HCT116 (cell line): ENCODE data around the gene C9orf50. TPM values are rescaled to one million over a fixed set of nuclear protein-coding genes. Genes with fewer than 3 reads are reported as not detected.

Experiments
- ATAC-seq: fragments of 200-7000 bp; cut with Tn5 transposase; 2 replicates; pipeline ENCODE4 v1.9.1; 2020; ENCODE audit warnings: mild to moderate bottlenecking, moderate library complexity
- BruUV-seq: library from RNA; stranded (reverse); fragments of 400-500 nt; replicated peaks from 2 replicates; lab custom pipeline; 2021; lab: Mats Ljungman, UMichigan
- CTCF ChIA-PET: fragments of 300-600 bp; sonication (Branson Sonifier 250); formaldehyde crosslinking; loops from one replicate; lab custom pipeline; 2021; ENCODE audit warnings: antibody characterized with exemption; lab: Charles Lee
- POLR2A ChIA-PET: fragments of 300-600, 350-600 bp; sonication (Branson Sonifier 250); formaldehyde crosslinking; loops from one replicate; lab custom pipeline; 2021; ENCODE audit warnings: antibody characterized with exemption; lab: Charles Lee
- RAD21 ChIA-PET, 2 experiments: fragments of 300-600 bp; sonication (Branson Sonifier 250); formaldehyde crosslinking; loops; one replicate each; lab custom pipeline; 2023; ENCODE audit warnings: low total read pairs in 2 of 2; ENCODE audit not compliant: uncharacterized antibody in 2 of 2, unreplicated experiment in 2 of 2, low non-redundant PET in 1 of 2; lab: Charles Lee
- DNase-seq: peaks from one replicate; pipeline ENCODE4 v3.0.0-alpha.2; 2010; ENCODE audit warnings: low read depth, low spot score
- H2AFZ ChIP-seq: fragments of 200-600 bp; shearing (Covaris generic), sonication (generic); 2 replicates; pipeline ENCODE4 v1.6.1; 2017; ENCODE audit warnings: low read depth, mixed run types, mixed read lengths, antibody characterized with exemption, low read length; ENCODE audit not compliant: poor library complexity, severe bottlenecking
- H3K27ac ChIP-seq: 2 replicates; pipeline ENCODE4 v1.5.1; 2012; ENCODE audit warnings: low read depth, low read length
- H3K27me3 ChIP-seq: fragments of 200-600 bp; sonication (generic); 2 replicates; pipeline ENCODE4 v1.6.1; 2016; ENCODE audit warnings: mixed run types, low read length, mixed read lengths; ENCODE audit not compliant: insufficient read depth
- H3K36me3 ChIP-seq, 2 experiments: fragments of 200-500 bp in 1 of 2; fragments of 200-600 bp in 1 of 2; sonication (Bioruptor generic) in 1 of 2; sonication (generic) in 1 of 2; 2 replicates each; pipeline versions ENCODE4 v1.5.1 to v1.6.1; 2014 to 2016; ENCODE audit warnings: low read length in 2 of 2, inconsistent platforms in 1 of 2, mixed read lengths in 1 of 2, mixed run types in 1 of 2; ENCODE audit not compliant: insufficient read depth in 2 of 2, control insufficient read depth in 1 of 2
- H3K4me1 ChIP-seq, 2 experiments: fragments of 200-600 bp in 1 of 2; sonication (generic) in 1 of 2; 2 replicates each; pipeline versions ENCODE4 v1.5.1 to v1.6.1; 2012 to 2017; ENCODE audit warnings: low read length in 2 of 2, inconsistent platforms in 1 of 2, mild to moderate bottlenecking in 1 of 2, mixed read lengths in 1 of 2, mixed run types in 1 of 2, moderate library complexity in 1 of 2; ENCODE audit not compliant: insufficient read depth in 2 of 2, control insufficient read depth in 1 of 2
- H3K4me2 ChIP-seq: fragments of 200-600 bp; sonication (generic); 2 replicates; pipeline ENCODE4 v1.6.1; 2017; ENCODE audit warnings: mixed run types, low read length, mixed read lengths
- H3K4me3 ChIP-seq, 2 experiments: fragments of 200-600 bp in 1 of 2; sonication (generic) in 1 of 2; replicated peaks in 1 of 2; 2 replicates each; pipeline ENCODE4 v1.5.1; 2011 to 2016; ENCODE audit warnings: low read length in 2 of 2, control low read depth in 1 of 2, low read depth in 1 of 2, mild to moderate bottlenecking in 1 of 2, mixed read lengths in 1 of 2, mixed run types in 1 of 2
- H3K79me2 ChIP-seq: fragments of 200-600 bp; sonication (generic); 2 replicates; pipeline ENCODE4 v1.6.1; 2017; ENCODE audit warnings: mild to moderate bottlenecking, mixed run types, low read length, moderate library complexity, mixed read lengths; ENCODE audit not compliant: insufficient read depth
- H3K9ac ChIP-seq: fragments of 200-600 bp; sonication (generic); 2 replicates; pipeline ENCODE4 v1.6.1; 2016; ENCODE audit warnings: low read length, mixed read lengths
- H3K9me2 ChIP-seq: fragments of 200-600 bp; sonication (generic), shearing (Covaris generic); 2 replicates; pipeline ENCODE4 v1.6.1; 2017; ENCODE audit warnings: mixed run types, mild to moderate bottlenecking, moderate library complexity; ENCODE audit not compliant: insufficient read depth
- H3K9me3 ChIP-seq, 2 experiments: fragments of 200-500 bp in 1 of 2; fragments of 200-600 bp in 1 of 2; sonication (Bioruptor generic) in 1 of 2; sonication (generic) in 1 of 2; 2 replicates each; pipeline ENCODE4 v1.6.1; 2014 to 2017; ENCODE audit warnings: low read length in 2 of 2, mixed read lengths in 2 of 2, inconsistent platforms in 1 of 2, low read depth in 1 of 2, mild to moderate bottlenecking in 1 of 2, mixed run types in 1 of 2, moderate library complexity in 1 of 2; ENCODE audit not compliant: control insufficient read depth in 1 of 2, insufficient read depth in 1 of 2
- H4K20me1 ChIP-seq: fragments of 200-600 bp; sonication (generic), shearing (Covaris generic); 2 replicates; pipeline ENCODE4 v1.6.1; 2017; ENCODE audit warnings: mixed run types, mild to moderate bottlenecking, moderate library complexity; ENCODE audit not compliant: insufficient read depth
- CEBPB ChIP-seq: IDR thresholded peaks from 2 replicates; pipeline ENCODE4 v1.6.1; 2012; ENCODE audit warnings: low read depth
- ELF1 ChIP-seq: IDR thresholded peaks from 2 replicates; pipeline ENCODE4 v1.6.1; 2012; ENCODE audit warnings: low read depth, borderline replicate concordance
- EZH2 ChIP-seq: fragments of 200-600 bp; sonication (generic); IDR thresholded peaks from 2 replicates; pipeline ENCODE4 v1.6.1; 2017; ENCODE audit warnings: antibody characterized with exemption, mixed run types
- FOSL1 ChIP-seq: IDR thresholded peaks from 2 replicates; pipeline ENCODE4 v1.6.1; 2012; ENCODE audit warnings: low read depth
- JUND ChIP-seq: IDR thresholded peaks from 2 replicates; pipeline ENCODE4 v1.6.1; 2012
- POLR2AphosphoS5 ChIP-seq: IDR thresholded peaks from 2 replicates; pipeline ENCODE4 v1.6.1; 2011; ENCODE audit warnings: mild to moderate bottlenecking, low read depth, low read length, moderate library complexity
- RAD21 ChIP-seq: IDR thresholded peaks from 2 replicates; pipeline ENCODE4 v1.6.1; 2012; ENCODE audit warnings: low read depth, mild to moderate bottlenecking
- SRF ChIP-seq: IDR thresholded peaks from 2 replicates; pipeline ENCODE4 v1.6.1; 2012; ENCODE audit warnings: low read depth
- YY1 ChIP-seq: IDR thresholded peaks from 2 replicates; pipeline ENCODE4 v1.6.1; 2011; ENCODE audit warnings: low read length, low read depth, moderate library complexity, mild to moderate bottlenecking; ENCODE audit not compliant: insufficient replicate concordance; ENCODE audit errors: extremely low read depth
- ZFX ChIP-seq: fragments of 450-650 bp; IDR thresholded peaks from 2 replicates; pipeline ENCODE4 v1.6.1; 2017
- intact Hi-C: fragments of 100-400 bp; cut with micrococcal nuclease; formaldehyde crosslinking; loops from 2 replicates; pipeline ENCODE4 v1.10.0; 2022
- total RNA-seq: library from RNA; stranded (reverse); gene quantifications from one replicate; pipeline ENCODE4 v1.2.1, GENCODE V29; 2021; ENCODE audit not compliant: unreplicated experiment
- TF ChIP-seq, protein P1 (sequence below): IDR thresholded peaks from 2 replicates; pipeline ENCODE4 v1.6.1; 2012
- TF ChIP-seq, protein P2 (sequence below), 3 experiments: fragments of 200-600 bp in 1 of 3; sonication (generic) in 1 of 3; IDR thresholded peaks in 2 of 3; conservative IDR thresholded peaks in 1 of 3; 2 replicates each; pipeline ENCODE4 v1.5.1; 2012 to 2017; ENCODE audit warnings: low read depth in 2 of 3, low read length in 2 of 3, antibody characterized with exemption in 1 of 3, borderline replicate concordance in 1 of 3, control low read depth in 1 of 3, mild to moderate bottlenecking in 1 of 3, mixed read lengths in 1 of 3, mixed run types in 1 of 3, moderate library complexity in 1 of 3; ENCODE audit not compliant: insufficient read depth in 1 of 3
- TF ChIP-seq, protein P3 (sequence below): IDR thresholded peaks from 2 replicates; pipeline ENCODE4 v1.6.1; 2011; ENCODE audit warnings: mild to moderate bottlenecking, low read length, moderate library complexity; ENCODE audit not compliant: insufficient replicate concordance; ENCODE audit errors: extremely low read depth

C9orf50 gene
- total RNA-seq, 1 experiment from 2014 or later = not detected

DNA sequence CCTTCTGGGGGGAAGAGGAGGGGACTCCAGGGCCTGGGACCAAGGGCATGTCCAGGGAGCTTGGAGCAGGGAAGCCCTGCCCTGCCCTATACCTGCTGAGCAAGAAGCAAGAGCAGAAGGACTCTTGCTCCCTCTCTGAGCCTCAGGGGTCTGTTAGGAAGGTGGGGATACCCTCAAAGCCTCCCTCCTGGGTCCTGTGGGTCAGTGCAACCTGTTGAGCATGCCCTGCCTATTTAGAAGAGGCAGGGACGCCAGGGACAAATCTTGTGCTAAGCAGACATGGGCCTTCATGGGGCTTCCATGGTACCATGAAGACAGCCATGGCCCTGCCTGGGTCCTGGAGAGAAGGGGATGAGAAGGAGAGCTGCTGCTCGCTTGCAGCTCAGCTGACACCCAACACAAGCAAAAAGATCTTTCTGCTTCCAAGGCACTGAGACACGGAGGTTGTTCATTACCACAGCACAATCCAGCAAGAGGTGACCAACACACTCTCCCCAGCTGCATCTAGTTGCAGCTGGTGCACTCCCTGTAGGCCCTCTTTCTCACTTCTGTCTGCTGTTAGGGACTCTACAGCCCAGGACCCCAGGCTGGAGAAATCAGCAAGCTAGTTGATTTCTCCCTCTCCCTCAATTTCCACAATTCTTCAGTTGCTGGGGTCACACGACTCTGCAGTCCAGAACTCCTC lies 39.3 kb downstream of the C9orf50 start:
- Histone ChIP-seq H3K9me3 (no peaks in the 10 kb centered on the region), H4K20me1 (no peaks in the 10 kb centered on the region), H3K36me3 (no peaks in the 10 kb centered on the region), H3K79me2 (no peaks in the 10 kb centered on the region), H2AFZ (no peak overlapping the region), H3K4me2 (no peak overlapping the region), H3K27ac (no peak overlapping the region; the same call in 1 of the 2 replicates), H3K9me2 (no peaks in the 10 kb centered on the region), H3K27me3 (no peaks in the 10 kb centered on the region), H3K4me3 (no peak overlapping the region), H3K9ac (no peak overlapping the region), H3K4me1 (peaks cover 15 to 32% of the 10 kb centered on the region in 2 experiments; a peak in 3 of 4 replicates)
- TF ChIP-seq, protein P1, sequence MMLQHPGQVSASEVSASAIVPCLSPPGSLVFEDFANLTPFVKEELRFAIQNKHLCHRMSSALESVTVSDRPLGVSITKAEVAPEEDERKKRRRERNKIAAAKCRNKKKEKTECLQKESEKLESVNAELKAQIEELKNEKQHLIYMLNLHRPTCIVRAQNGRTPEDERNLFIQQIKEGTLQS = no peak
- BruUV-seq = no TSS peak
- ChIA-PET CTCF (no interaction called here), POLR2A (no interaction called here), RAD21 (interaction anchor here in 1 of 2 experiments (0.6 kb wide), 1 partner anchor 19 kb away, joined by 3 read pairs; no protein-coding TSS in a partner anchor)
- ATAC-seq (no peak), DNase-seq (no peak)
- intact Hi-C loops = no loop called here

DNA sequence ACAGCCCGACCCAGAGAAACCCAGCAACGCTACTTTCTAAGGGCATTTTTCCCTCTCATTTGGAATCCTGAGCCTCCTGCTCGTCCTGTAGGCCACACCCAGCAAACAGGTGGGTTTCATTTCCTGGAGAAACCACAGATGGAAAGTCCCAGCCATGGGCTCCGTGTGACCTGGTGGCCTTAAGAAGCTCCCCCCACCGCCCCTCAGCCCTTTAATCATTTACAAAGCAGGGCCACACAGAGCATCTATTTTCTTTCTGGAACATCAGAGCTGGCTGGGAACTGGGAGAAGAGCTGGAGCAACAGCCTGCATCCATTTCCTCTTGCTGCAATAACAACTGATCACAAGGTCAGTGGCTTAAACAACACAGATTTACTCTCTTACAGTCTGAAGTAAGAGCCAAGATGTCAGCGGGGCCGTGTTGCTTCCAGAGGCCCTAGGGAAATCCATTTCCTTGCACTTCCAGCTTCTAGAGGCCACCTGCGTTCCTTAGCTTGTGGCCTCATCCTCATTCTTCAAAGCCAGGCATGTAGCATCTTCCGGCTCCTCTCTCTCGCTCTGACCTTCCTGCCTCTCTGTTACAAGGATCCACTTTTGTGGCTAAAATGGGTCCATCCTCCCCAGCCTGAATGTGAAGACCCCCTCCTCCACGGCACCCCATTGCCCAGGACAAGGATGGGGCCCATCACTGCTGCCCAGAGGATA lies 40.5 kb downstream of the C9orf50 start:
- POLR2A ChIA-PET = no interaction called here
- no peak overlapping the region for H3K27ac ChIP-seq
- RAD21 ChIA-PET = no interaction called here
- TF ChIP-seq, protein P2, sequence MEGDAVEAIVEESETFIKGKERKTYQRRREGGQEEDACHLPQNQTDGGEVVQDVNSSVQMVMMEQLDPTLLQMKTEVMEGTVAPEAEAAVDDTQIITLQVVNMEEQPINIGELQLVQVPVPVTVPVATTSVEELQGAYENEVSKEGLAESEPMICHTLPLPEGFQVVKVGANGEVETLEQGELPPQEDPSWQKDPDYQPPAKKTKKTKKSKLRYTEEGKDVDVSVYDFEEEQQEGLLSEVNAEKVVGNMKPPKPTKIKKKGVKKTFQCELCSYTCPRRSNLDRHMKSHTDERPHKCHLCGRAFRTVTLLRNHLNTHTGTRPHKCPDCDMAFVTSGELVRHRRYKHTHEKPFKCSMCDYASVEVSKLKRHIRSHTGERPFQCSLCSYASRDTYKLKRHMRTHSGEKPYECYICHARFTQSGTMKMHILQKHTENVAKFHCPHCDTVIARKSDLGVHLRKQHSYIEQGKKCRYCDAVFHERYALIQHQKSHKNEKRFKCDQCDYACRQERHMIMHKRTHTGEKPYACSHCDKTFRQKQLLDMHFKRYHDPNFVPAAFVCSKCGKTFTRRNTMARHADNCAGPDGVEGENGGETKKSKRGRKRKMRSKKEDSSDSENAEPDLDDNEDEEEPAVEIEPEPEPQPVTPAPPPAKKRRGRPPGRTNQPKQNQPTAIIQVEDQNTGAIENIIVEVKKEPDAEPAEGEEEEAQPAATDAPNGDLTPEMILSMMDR (IDR thresholded peaks at IDR 0.05 in 2 of 3, conservative IDR thresholded peaks at IDR 0.05 in 1 of 3; ENCODE audit: borderline replicate concordance in 1 of 3, insufficient read depth in 1 of 3, low read depth in 2 of 3, low read length in 2 of 3) = no peak
- TF ChIP-seq POLR2AphosphoS5 (no peak), SRF (no peak), ELF1 (no peak), YY1 (no peak), CEBPB (no peak), EZH2 (no peak), ZFX (no peak), RAD21 (no peak), FOSL1 (no peak), JUND (no peak)
- TF ChIP-seq, protein P3, sequence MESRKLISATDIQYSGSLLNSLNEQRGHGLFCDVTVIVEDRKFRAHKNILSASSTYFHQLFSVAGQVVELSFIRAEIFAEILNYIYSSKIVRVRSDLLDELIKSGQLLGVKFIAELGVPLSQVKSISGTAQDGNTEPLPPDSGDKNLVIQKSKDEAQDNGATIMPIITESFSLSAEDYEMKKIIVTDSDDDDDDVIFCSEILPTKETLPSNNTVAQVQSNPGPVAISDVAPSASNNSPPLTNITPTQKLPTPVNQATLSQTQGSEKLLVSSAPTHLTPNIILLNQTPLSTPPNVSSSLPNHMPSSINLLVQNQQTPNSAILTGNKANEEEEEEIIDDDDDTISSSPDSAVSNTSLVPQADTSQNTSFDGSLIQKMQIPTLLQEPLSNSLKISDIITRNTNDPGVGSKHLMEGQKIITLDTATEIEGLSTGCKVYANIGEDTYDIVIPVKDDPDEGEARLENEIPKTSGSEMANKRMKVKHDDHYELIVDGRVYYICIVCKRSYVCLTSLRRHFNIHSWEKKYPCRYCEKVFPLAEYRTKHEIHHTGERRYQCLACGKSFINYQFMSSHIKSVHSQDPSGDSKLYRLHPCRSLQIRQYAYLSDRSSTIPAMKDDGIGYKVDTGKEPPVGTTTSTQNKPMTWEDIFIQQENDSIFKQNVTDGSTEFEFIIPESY = no peak
- TF ChIP-seq, protein P1 = no peak

More for the DNA sequence above, 40.5 kb downstream of the C9orf50 start:
- no peaks in the 10 kb centered on the region for H3K27me3 ChIP-seq
- peaks cover 10 to 33% of the 10 kb centered on the region in 2 experiments; a peak in 3 of 4 replicates for H3K4me1 ChIP-seq
- no peaks in the 10 kb centered on the region for H4K20me1 ChIP-seq
- H3K79me2 ChIP-seq = no peaks in the 10 kb centered on the region
- no peaks in the 10 kb centered on the region for H3K9me3 ChIP-seq
- H3K9me2 ChIP-seq = no peaks in the 10 kb centered on the region
- ATAC-seq = no peak
- H3K4me2 ChIP-seq = no peak overlapping the region
- intact Hi-C loops = no loop called here
- H3K9ac ChIP-seq = no peak overlapping the region
- no peak overlapping the region for H2AFZ ChIP-seq
- CTCF ChIA-PET = no interaction called here
- BruUV-seq = no TSS peak
- no peak overlapping the region for H3K4me3 ChIP-seq
- H3K36me3 ChIP-seq = no peaks in the 10 kb centered on the region
- no peak for DNase-seq
